GM18867 (cell line): ENCODE data around the gene TMC8.

Experiments
- ATAC-seq: cut with Tn5 transposase; IDR thresholded peaks from one replicate; pipeline ENCODE4 v1.9.1; 2021; ENCODE audit warnings: mild to moderate bottlenecking, moderate library complexity; ENCODE audit not compliant: unreplicated experiment

Gene TMC8

DNA sequence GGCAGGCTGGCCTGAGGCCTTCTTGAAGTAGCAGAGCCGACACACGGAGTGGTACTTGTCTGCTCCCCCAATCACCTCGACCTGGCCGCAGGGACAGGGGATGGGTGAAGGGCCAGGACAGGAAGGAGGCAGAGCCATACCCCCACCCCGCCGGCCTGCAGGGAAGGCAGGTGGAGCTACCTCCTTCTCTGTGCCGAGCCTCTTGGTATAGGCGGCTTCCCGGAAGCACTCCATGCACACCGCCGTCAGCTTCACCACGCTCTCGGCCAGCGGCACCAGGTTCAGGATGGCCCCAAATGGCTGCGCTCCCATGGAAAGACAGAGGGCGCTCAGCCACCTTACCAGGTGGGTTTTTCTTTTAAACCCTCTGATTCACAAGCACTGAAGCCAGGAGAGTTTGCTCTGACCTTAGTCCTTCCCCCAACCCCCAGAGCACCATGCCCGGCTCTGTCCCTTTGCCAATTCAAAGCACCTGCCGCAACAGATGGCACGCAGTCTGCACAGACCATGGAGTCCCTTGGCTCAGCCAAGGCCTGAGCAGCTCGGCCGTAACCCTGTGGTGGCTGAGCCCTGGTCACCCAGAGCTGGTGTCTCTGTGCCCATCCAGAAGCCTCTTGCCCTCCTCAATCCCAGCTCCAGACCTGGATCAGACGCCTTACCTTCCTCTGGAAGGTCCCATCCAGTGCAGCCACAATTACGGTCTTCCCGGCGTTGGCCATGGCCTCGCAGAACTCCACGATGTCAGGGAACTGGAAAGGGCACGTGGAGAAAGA is 44.5 kb downstream of the TMC8 start:
- ATAC-seq = no peak

DNA sequence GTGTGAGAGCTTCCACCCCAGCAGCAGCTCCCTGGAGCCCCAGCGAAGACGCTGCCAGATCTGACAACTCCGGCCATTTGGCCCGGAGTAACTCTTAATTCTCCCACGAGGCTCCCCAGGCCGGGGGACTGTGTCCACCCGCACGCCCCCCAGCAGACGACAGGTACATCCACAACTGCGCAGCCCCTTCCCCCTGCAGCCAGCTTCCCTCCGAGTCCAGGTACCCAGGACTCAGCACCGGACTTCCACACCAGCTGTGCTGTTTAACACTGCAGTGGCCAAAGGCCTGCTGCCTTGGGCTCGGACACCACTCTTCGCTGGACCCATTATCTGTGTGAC is 45.0 kb downstream of the TMC8 start:
- ATAC-seq = no peak

DNA sequence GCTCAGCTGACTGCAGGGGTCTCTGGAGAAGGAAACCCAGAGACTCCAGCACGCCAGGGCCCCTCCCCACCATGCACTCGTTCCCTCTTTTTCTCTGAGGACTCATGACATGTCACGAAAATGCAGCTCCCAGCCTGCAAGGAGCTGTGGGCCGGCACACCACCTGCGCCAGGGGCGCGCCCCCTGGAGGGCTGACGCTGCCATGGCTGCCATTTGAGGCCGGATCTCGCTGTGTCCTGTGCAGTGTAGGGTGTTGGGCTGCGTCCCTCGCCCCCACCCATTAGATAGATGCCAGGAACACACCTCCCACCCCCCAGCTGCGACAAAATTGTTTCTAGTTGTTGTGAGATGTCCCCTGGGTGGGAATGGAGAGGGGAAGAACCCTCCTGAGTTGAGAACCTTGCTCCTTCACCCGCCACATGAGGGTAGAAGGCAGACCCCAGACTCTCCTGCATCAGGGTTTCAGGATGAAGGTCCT is 46.0 kb downstream of the TMC8 start:
- peak; percentile 39 for ATAC-seq

DNA sequence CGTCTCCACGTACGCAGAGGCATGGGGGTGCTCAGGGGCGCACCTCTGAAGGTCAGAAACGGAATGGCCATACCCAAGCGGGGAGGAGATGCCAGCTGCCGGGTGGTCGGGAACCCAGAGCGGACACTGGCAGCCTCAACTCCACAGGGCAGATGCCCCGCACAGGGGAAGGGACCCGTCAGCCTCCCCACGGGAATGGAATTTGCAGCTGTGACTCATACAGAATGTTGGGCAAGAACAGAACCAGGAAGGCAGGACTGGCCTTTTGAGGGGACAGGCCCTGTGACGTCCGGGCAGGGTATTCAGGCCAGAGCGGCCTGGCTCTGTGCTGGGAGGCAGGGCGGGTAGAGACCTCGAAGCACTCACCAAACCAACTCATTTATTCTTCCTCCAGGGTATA is 48.8 kb downstream of the TMC8 start:
- ATAC-seq = no peak

GRCh38 chr17:78180083-78180482 is 49.5 kb downstream of the TMC8 start:
- no peak for ATAC-seq

- no peak for ATAC-seq
Measured at GRCh38 chr17:78180508-78180907, 49.9 kb downstream of the TMC8 start.

DNA sequence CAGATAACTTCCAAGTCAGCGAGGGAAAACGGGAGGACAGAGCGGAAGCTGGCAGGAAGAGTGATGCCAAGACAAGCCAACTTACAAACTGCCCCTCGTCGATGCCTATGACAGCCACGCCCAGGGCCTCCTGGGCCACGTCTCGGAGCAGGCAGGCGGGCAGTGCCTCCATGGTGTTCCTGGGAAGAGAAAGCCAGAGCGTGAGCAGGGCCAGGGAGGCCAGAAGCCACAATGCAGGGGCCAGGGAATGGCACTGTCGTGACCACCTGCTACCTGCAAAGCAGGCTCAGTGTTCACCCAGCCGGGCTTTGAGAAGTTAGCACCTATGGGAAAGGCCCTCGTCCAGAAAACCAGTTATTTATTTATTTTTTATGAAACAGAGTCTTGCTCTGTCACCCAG is 51.9 kb downstream of the TMC8 start:
- ATAC-seq = no peak

DNA sequence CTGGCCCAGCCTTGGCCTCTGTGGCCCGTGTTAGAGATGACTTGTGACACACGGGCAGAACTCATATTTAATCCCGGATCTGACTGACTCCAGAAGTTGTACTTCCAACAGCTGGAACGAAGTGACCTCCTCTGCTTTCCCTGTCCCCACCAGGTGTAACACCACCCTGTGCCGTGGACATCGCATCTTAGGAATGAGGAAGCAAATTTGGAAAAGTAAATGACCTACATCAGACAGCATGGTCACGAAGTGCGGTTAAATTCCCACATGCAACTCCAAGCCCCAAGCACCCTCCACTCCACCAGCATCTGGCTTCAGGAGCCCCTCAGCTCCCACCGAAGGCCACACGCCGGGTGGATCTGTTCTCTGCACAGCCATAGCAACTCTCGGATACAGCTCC is 53.3 kb downstream of the TMC8 start:
- ATAC-seq = no peak

GRCh38 chr17:78184351-78184750 is 53.8 kb downstream of the TMC8 start:
- ATAC-seq = no peak

GRCh38 chr17:78184868-78185267 is 54.3 kb downstream of the TMC8 start:
- ATAC-seq = no peak

DNA sequence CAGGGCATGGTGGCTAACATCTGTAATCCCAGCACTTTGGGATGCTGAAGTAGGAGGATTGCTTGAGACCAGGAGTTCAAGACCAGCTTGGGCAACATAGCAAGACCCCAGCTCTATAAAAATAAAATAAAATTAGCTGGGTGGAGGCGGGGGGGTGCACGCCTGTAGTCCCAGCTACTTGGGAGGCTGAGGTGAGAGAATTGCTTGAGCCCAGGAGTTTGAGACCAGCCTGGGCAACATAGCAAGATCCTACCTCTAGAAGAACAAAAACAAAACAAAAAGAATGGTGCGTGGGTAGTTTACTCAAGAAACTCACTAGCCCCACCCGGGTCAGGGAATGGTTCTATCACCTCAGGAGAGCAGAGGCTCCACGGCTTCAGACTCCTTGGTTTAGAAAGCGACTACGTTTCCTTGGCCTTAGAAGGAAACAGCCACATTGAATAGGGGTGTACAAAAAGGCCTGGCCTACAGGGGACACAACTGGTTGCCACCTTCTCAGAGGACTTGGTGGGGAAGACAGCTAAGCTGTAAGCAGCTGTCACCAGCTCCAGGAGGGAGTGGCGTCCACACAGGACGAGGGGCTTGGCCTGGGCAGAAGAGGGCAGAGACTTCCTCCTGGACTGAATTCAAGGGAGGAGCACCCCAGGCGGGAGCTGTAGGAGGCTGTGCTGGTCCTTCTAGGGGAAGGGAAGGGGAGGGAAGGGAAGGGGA is 55.6 kb downstream of the TMC8 start:
- ATAC-seq = no peak

- peak; percentile 82 for ATAC-seq
Measured at GRCh38 chr17:78186692-78187595, 56.4 kb downstream of the TMC8 start, which contains the start of the genes AFMID and TK1. Gene AFMID, plus strand, starts transcription at chr17:78187362. Its CDS starts 9 bp downstream, at chr17:78187371. Gene TK1, minus strand, starts transcription at chr17:78187052. Its CDS starts 58 bp downstream, at chr17:78186994.
